HPDE6-E6E7 (cell line): Measurements from ENCODE around the gene TBC1D14.

Source experiments
- DNase-seq: peaks from one replicate; pipeline ENCODE4 v3.0.0; 2011; ENCODE audit warnings: missing footprints; ENCODE audit errors: extremely low spot score

The TBC1D14 gene

GRCh38 chr4:6951880-6952381, 42.3 kb downstream of the TBC1D14 start:
- DNase-seq: no peak

GRCh38 chr4:6953751-6954380, 44.2 kb downstream of the TBC1D14 start:
- peak; percentile 84 for DNase-seq

GRCh38 chr4:6955261-6955911, 45.8 kb downstream of the TBC1D14 start:
- peak; percentile 88 for DNase-seq

DNA sequence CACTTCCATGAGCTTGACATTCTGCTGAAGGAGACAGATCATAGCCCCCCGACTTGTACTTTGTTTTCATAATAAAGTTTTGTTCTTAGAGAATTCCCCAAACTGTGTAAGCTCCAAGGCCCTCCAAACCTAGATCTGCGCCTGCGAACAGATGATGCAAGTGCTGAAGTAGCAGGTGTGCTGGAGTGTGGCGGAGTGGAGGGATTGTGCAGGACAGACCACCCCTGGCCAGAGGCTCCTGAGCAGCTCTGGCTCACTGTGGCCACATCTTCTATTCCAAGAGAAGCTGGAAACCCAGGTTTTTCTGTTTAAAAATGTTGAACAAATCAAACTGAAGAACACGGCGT, 46.4 kb downstream of the TBC1D14 start:
- DNase-seq: no peak

DNA sequence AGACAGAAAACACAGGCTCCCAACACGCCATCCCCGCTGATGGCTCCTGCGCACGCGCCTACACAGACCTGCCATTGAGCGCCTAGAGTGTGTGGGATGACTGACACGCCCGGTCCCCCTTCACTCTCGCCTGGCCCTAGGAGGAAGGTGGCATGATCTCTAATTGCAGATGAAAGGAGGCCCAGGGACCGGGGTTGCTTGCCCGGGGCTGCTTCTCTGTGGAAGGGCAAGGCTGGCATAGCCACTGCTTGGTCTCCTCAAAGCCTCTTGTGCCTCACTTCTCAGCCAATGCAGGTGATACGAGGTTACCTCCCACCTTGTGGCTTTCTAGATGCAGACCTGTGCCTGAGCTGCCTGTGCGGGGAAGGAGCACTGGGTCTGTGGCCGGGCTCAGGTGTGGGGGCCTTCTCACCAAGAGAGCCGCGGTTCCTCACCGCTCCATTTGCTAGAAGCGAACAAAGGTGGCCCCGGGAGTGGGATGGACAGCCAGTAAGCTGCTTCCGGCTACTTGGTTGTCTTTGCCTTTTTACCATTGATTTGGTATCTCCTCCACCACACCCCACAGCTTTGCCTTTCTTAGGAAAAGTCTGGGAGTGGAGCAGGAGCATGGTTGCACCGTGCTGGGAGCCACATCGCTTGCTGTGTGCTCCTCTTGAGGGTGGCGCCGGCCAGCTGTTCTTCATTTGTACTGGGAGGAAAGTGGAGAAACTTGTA, 47.0 kb downstream of the TBC1D14 start:
- no peak for DNase-seq

- DNase-seq: no peak
Measured at GRCh38 chr4:6957148-6957520, 47.5 kb downstream of the TBC1D14 start.

GRCh38 chr4:6957994-6958393, 48.4 kb downstream of the TBC1D14 start:
- DNase-seq: no peak

DNA sequence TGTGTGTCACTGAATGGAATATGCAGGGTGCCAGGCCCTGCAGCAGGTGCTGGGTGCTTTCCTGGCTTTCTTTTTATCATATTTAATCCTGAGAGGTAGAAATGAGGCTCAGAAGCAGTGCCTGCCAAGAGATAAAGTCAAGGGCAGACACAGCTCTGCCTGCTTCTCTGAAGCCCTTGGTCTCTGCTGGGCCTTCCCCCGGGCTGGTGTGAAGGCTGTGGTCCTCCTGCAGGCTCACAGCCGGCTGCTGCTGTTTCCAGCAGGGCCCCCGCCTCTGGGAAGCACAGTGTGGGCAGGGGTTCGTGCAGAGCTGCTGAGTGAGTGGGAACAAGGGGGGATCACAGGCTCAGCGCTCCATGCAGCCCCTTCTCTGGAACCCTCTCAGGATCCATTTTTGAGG, 49.6 kb downstream of the TBC1D14 start:
- no peak for DNase-seq

DNA sequence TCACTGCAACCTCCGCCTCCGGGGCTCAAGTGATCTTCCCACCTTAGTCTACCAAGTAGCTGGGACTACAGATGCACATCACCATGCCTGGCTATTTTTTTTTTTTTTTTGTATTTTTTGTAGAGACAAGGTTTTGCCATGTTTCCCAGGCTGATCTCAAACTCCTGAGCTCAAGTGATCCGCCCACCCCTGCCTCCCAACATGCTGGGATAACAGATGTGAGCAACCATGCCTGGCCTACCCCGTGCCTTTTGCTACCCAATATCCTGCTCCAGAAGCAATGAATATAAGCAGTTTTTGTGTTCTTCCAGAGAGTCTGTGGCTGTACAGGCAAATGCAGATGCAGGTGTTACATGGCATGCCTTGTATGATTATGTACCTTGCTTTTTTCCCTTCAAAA, 50.5 kb downstream of the TBC1D14 start:
- no peak for DNase-seq

DNA sequence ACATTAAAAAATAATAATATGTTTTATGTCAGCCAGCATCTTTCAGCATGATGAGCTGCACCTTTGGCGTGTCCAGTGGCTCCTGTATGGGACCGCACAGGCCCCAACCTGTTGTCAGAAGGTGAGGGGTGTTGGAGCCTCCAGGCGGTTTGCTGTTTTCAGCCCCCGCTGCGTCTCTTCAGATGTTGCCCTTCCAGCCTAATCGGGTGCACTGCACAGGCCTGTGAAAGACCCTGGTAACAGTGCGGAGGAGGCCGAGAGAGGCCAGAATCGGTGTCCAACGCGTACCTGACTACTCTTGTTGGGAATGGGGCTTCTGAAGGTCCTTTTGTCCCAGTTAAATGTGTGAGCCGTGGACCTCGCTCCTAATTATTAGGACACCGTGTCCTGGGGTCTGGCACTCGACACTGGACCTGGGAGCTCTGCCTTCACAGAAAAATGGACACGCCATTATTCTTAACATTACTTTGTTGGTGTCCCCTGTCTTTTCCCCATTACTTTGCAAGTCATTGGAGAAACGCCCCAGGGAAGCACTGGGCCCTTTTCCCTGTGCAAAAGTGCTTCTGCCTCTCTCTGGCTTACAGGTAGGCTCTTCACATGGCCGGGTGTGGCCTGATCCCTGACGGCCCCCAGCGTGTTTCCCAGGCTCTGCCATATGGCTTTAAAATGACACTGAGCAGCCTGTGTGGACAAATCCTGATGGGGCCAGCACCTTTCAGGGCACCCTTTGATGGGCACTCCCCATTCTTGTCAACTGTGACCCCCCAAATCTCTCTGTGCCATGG, 51.2 kb downstream of the TBC1D14 start:
- no peak for DNase-seq

GRCh38 chr4:6961496-6962210, 52.0 kb downstream of the TBC1D14 start:
- DNase-seq: no peak

DNA sequence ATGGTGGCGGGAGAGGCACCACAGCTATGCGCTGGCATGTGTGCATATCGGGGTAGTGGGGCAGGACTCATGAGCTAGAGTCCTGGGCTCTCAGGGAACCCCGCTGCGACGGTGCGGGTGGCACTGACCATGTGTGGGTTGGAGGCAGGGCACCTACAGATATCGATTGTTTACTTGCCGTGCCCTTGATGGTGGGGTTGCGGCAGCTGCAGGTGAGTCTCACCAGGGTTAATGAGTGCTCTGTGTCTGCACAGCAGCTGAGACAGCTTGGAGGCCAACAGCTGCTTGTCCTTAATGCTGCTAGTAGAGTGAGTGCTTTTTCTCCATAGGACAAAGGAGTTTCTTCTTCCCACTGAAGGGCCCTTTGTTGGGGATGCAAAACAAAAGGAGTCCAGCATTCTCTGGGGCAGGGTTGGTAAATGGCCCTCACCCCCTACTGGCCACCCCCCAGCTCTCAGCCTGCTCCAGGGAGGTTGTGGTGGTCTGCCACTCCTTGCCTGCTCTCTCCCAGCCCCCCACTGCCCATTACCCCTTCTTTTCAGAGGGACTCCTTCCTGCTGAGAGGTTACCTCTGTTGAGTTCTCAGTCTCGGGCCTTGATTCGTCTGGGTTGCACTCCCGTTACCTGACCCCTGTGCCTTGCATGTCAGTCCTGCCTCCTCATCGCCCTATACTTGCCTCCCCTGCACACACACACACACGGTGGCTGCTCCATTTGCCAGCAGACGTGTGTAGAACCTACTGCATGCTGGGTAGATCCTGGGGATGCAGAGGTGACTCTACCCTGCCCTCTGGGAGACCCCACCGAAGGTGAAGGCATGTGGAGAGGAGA, 52.8 kb downstream of the TBC1D14 start:
- DNase-seq: no peak

- DNase-seq: no peak
Measured at GRCh38 chr4:6963139-6963611, 53.5 kb downstream of the TBC1D14 start.

GRCh38 chr4:6964858-6965257, 55.2 kb downstream of the TBC1D14 start:
- DNase-seq: no peak

DNA sequence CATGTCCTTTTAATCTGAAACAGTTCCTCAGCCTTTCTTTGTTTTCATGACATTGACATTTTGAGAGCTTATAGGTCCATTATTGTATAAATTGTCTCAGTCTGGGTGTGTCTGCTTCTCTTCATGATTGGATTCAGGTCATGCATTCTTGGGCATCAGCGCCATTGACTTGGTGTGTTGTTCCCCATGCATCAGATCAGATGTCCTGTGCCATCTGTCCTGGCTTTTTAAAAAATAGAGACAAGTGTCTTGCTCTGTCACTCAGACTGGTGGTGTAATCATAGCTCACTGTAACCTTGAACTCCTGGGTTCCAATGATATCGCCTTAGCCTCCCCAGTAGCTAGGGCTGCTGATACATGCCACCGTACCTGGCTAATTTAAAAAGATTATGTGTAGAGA, 55.7 kb downstream of the TBC1D14 start:
- DNase-seq: no peak

DNA sequence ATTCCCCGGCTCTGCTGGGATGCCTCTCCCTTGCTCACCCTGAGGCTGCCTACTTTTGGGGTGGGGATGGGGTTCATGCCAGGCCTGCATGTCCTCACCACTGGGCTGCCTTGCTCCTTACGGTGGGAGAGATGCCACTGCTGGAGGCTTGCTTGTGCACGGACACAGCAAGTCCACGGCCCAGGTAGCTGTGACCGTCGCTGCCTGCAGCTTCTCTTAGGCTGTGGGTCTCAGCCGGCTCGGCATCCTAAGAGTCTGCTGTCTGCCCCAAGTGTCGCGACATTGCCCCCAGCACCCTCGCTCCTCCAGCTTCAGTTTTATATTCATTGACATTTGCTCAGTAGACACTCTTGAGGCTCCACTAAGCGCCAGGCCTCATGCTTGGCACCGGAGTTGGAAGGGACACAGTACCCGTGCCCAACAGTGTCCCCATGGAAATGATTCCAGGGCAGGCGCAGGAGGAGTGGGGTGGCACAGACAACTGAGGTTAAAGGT, 58.3 kb downstream of the TBC1D14 start:
- no peak for DNase-seq

GRCh38 chr4:6968496-6968895, 58.9 kb downstream of the TBC1D14 start:
- DNase-seq: no peak

- DNase-seq: no peak
Measured at GRCh38 chr4:6969826-6970800, 60.5 kb downstream of the TBC1D14 start.
